HepG2 (cell line): ENCODE data around the gene FEM1B. TPM values are rescaled to one million over a fixed set of nuclear protein-coding genes. Genes with fewer than 3 reads are reported as not detected.
A peak's percentile ranks its signal among the peaks of the same experiment; 100 is the strongest.

Experiments used
- ARNTL ChIP-seq: sonication (generic); formaldehyde crosslinking; IDR thresholded peaks from 2 replicates; pipeline ENCODE4 v1.4.0; 2020; ENCODE audit warnings: mild to moderate bottlenecking, missing genetic modification reagents
- FOXK1 ChIP-seq: sonication (generic); formaldehyde crosslinking; IDR thresholded peaks from 2 replicates; pipeline ENCODE4 v1.4.0; 2020; ENCODE audit warnings: low read depth, missing genetic modification reagents, borderline replicate concordance
- MATR3 ChIP-seq: sonication (generic); formaldehyde crosslinking; IDR thresholded peaks from 2 replicates; pipeline ENCODE4 v1.4.0; 2020; ENCODE audit warnings: missing genetic modification reagents
- NFIB ChIP-seq: sonication (generic); formaldehyde crosslinking; IDR thresholded peaks from 2 replicates; pipeline ENCODE4 v1.9.0; 2021; ENCODE audit warnings: missing genetic modification reagents, mild to moderate bottlenecking, borderline replicate concordance
- SIX1 ChIP-seq: sonication (generic); formaldehyde crosslinking; IDR thresholded peaks from 2 replicates; pipeline ENCODE4 v1.4.0; 2020; ENCODE audit warnings: missing genetic modification reagents, borderline replicate concordance
- XRCC5 ChIP-seq: fragments of 200-400 bp; formaldehyde crosslinking; optimal IDR thresholded peaks from 2 replicates; pipeline ENCODE3; 2017; ENCODE audit warnings: mild to moderate bottlenecking, low read length
- ZNF253 ChIP-seq: sonication (generic); formaldehyde crosslinking; IDR thresholded peaks from 2 replicates; pipeline ENCODE4 v1.8.0; 2022; ENCODE audit warnings: mild to moderate bottlenecking, missing genetic modification reagents, borderline replicate concordance
- ZNF790 ChIP-seq: sonication (generic); formaldehyde crosslinking; IDR thresholded peaks from 2 replicates; pipeline ENCODE4 v1.8.0; 2022; ENCODE audit warnings: missing genetic modification reagents, mild to moderate bottlenecking, borderline replicate concordance
- polyA plus RNA-seq, 8 experiments: library from polyadenylated mRNA; depleted of rRNA in 3 of 8; stranded (reverse) in 7 of 8; unstranded in 1 of 8; fragments of >200 nt; fragmentation: Illumina TruSeq in 4 of 8; extraction: Trizol in 4 of 8; gene quantifications; 2 replicates each; pipeline versions ENCODE4 v1.2.1 to v1.2.3, GENCODE V29; 2011 to 2016; ENCODE audit warnings: low read depth in 4 of 8, missing spikeins in 1 of 8, mixed read lengths in 1 of 8; ENCODE audit not compliant: insufficient read depth in 1 of 8
- total RNA-seq, 5 experiments: library from RNA; depleted of rRNA; stranded (reverse); fragments of >200 nt; fragmentation: Illumina TruSeq; extraction: Trizol; gene quantifications; 2 replicates each; pipeline ENCODE4 v1.2.3, GENCODE V29; 2016; ENCODE audit warnings: low read depth in 1 of 5
- TF ChIP-seq, protein P1 (sequence below): sonication (generic); formaldehyde crosslinking; IDR thresholded peaks from one replicate; pipeline ENCODE4 v1.5.1; 2020; ENCODE audit warnings: mild to moderate bottlenecking, missing genetic modification reagents; ENCODE audit errors: not compliant biosample characterization
- TF ChIP-seq, protein P2 (sequence below): sonication (generic); formaldehyde crosslinking; IDR thresholded peaks from 2 replicates; pipeline ENCODE4 v1.4.0; 2020; ENCODE audit warnings: missing genetic modification reagents, borderline replicate concordance
- TF ChIP-seq, protein P3 (sequence below): sonication (generic); formaldehyde crosslinking; IDR thresholded peaks from 2 replicates; pipeline ENCODE4 v1.8.0; 2022; ENCODE audit warnings: mild to moderate bottlenecking, missing genetic modification reagents
- TF ChIP-seq, protein P4 (sequence below): sonication (generic); formaldehyde crosslinking; IDR thresholded peaks from 2 replicates; pipeline ENCODE4 v1.9.0; 2021; ENCODE audit warnings: missing genetic modification reagents, mild to moderate bottlenecking, borderline replicate concordance

Gene FEM1B
- total and polyA plus RNA-seq, 2 of the 13 experiments (the other 11 are each of a cell fraction or from before 2014, with no cell fraction given) = 38.1 to 40.0 TPM

DNA sequence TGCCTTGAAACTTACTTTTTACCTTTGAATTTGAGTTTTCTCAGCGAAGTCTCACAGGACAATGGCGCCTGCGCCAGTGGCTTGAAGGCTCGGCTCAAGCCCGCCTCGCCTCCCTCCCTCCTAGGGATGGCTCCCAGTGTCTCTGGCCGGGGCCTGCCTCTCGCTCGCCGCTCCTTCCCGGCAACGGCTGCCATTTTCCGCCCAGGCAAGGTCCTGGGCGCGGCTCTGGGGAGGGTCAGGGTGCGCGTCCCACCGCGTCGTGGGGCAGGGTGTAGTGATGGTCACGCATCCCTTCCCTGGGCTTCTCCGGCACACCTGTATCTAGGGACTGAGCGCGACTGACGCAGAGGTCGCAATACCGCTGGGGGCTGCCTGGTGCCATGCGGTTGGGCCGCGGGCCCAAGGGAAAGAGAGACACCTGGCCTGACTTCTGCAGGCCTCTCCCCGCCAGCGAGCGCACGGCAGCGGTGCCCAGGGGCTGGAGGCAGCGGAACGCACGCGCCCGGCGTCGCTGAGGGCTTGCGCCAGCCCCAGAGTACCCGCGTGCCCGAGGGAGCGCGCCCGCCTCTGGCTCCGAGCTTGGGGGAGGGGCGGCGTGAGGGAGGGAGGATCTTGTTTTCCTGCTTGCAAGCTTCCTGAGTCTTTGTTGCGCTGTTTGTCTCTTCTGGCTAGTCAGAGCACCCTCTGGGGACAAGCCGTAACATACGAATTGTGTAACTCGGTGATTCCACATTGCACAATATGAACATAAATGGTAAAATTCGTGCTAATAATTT is 20.7 kb upstream of the FEM1B start (continued):
- TF ChIP-seq, protein P1, sequence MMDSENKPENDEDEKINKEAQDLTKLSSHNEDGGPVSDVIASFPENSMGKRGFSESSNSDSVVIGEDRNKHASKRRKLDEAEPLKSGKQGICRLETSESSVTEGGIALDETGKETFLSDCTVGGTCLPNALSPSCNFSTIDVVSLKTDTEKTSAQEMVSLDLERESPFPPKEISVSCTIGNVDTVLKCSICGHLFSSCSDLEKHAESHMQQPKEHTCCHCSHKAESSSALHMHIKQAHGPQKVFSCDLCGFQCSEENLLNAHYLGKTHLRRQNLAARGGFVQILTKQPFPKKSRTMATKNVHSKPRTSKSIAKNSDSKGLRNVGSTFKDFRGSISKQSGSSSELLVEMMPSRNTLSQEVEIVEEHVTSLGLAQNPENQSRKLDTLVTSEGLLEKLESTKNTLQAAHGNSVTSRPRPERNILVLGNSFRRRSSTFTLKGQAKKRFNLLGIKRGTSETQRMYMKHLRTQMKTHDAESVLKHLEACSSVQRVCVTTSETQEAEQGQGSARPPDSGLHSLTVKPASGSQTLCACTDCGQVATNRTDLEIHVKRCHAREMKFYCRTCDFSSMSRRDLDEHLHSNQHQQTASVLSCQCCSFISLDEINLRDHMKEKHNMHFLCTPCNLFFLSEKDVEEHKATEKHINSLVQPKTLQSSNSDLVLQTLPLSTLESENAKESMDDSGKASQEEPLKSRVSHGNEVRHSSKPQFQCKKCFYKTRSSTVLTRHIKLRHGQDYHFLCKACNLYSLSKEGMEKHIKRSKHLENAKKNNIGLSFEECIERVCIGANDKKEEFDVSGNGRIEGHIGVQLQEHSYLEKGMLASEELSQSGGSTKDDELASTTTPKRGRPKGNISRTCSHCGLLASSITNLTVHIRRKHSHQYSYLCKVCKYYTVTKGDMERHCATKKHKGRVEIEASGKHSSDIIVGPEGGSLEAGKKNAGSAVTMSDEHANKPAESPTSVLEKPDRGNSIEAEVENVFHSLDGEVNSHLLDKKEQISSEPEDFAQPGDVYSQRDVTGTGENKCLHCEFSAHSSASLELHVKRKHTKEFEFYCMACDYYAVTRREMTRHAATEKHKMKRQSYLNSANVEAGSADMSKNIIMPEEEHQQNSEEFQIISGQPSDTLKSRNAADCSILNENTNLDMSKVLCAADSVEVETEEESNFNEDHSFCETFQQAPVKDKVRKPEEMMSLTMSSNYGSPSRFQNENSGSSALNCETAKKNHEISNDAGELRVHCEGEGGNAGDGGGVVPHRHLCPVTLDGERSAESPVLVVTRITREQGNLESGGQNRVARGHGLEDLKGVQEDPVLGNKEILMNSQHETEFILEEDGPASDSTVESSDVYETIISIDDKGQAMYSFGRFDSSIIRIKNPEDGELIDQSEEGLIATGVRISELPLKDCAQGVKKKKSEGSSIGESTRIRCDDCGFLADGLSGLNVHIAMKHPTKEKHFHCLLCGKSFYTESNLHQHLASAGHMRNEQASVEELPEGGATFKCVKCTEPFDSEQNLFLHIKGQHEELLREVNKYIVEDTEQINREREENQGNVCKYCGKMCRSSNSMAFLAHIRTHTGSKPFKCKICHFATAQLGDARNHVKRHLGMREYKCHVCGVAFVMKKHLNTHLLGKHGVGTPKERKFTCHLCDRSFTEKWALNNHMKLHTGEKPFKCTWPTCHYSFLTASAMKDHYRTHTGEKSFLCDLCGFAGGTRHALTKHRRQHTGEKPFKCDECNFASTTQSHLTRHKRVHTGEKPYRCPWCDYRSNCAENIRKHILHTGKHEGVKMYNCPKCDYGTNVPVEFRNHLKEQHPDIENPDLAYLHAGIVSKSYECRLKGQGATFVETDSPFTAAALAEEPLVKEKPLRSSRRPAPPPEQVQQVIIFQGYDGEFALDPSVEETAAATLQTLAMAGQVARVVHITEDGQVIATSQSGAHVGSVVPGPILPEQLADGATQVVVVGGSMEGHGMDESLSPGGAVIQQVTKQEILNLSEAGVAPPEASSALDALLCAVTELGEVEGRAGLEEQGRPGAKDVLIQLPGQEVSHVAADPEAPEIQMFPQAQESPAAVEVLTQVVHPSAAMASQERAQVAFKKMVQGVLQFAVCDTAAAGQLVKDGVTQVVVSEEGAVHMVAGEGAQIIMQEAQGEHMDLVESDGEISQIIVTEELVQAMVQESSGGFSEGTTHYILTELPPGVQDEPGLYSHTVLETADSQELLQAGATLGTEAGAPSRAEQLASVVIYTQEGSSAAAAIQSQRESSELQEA = peak; percentile 50
- TF ChIP-seq FOXK1 (CRISPR knock-in tag) = peak; percentile 51; the same call in 1 of the 2 replicates
- no peak for TF ChIP-seq ZNF253 (CRISPR knock-in tag)
- TF ChIP-seq MATR3 (CRISPR knock-in tag) = no peak
- TF ChIP-seq SIX1 = no peak
- TF ChIP-seq, protein P2, sequence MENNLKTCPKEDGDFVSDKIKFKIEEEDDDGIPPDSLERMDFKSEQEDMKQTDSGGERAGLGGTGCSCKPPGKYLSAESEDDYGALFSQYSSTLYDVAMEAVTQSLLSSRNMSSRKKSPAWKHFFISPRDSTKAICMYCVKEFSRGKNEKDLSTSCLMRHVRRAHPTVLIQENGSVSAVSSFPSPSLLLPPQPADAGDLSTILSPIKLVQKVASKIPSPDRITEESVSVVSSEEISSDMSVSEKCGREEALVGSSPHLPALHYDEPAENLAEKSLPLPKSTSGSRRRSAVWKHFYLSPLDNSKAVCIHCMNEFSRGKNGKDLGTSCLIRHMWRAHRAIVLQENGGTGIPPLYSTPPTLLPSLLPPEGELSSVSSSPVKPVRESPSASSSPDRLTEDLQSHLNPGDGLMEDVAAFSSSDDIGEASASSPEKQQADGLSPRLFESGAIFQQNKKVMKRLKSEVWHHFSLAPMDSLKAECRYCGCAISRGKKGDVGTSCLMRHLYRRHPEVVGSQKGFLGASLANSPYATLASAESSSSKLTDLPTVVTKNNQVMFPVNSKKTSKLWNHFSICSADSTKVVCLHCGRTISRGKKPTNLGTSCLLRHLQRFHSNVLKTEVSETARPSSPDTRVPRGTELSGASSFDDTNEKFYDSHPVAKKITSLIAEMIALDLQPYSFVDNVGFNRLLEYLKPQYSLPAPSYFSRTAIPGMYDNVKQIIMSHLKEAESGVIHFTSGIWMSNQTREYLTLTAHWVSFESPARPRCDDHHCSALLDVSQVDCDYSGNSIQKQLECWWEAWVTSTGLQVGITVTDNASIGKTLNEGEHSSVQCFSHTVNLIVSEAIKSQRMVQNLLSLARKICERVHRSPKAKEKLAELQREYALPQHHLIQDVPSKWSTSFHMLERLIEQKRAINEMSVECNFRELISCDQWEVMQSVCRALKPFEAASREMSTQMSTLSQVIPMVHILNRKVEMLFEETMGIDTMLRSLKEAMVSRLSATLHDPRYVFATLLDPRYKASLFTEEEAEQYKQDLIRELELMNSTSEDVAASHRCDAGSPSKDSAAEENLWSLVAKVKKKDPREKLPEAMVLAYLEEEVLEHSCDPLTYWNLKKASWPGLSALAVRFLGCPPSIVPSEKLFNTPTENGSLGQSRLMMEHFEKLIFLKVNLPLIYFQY (CRISPR knock-in tag) = no peak
- TF ChIP-seq ARNTL (CRISPR knock-in tag) = 0 out of 2 replicates have a peak, but pooled peaks have one; percentile 36
- TF ChIP-seq, protein P3, sequence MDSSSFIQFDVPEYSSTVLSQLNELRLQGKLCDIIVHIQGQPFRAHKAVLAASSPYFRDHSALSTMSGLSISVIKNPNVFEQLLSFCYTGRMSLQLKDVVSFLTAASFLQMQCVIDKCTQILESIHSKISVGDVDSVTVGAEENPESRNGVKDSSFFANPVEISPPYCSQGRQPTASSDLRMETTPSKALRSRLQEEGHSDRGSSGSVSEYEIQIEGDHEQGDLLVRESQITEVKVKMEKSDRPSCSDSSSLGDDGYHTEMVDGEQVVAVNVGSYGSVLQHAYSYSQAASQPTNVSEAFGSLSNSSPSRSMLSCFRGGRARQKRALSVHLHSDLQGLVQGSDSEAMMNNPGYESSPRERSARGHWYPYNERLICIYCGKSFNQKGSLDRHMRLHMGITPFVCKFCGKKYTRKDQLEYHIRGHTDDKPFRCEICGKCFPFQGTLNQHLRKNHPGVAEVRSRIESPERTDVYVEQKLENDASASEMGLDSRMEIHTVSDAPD (CRISPR knock-in tag) = no peak
- TF ChIP-seq XRCC5 = peak; percentile 44
- TF ChIP-seq ZNF790 (CRISPR knock-in tag) = no peak
- TF ChIP-seq NFIB (CRISPR knock-in tag) = no peak
- TF ChIP-seq, protein P4, sequence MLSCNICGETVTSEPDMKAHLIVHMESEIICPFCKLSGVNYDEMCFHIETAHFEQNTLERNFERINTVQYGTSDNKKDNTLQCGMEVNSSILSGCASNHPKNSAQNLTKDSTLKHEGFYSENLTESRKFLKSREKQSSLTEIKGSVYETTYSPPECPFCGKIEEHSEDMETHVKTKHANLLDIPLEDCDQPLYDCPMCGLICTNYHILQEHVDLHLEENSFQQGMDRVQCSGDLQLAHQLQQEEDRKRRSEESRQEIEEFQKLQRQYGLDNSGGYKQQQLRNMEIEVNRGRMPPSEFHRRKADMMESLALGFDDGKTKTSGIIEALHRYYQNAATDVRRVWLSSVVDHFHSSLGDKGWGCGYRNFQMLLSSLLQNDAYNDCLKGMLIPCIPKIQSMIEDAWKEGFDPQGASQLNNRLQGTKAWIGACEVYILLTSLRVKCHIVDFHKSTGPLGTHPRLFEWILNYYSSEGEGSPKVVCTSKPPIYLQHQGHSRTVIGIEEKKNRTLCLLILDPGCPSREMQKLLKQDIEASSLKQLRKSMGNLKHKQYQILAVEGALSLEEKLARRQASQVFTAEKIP = no peak
